Measurements from ENCODE around the gene NKX1-1.

The NKX1-1 gene

GRCh38 chr4:1449833-1450741 is 43.8 kb upstream of the NKX1-1 start:
- no peaks in the 10 kb centered on the region for H3K36me3 ChIP-seq (ENCODE audit: control insufficient read depth, insufficient read depth, low read length)
- TF ChIP-seq, protein P1, sequence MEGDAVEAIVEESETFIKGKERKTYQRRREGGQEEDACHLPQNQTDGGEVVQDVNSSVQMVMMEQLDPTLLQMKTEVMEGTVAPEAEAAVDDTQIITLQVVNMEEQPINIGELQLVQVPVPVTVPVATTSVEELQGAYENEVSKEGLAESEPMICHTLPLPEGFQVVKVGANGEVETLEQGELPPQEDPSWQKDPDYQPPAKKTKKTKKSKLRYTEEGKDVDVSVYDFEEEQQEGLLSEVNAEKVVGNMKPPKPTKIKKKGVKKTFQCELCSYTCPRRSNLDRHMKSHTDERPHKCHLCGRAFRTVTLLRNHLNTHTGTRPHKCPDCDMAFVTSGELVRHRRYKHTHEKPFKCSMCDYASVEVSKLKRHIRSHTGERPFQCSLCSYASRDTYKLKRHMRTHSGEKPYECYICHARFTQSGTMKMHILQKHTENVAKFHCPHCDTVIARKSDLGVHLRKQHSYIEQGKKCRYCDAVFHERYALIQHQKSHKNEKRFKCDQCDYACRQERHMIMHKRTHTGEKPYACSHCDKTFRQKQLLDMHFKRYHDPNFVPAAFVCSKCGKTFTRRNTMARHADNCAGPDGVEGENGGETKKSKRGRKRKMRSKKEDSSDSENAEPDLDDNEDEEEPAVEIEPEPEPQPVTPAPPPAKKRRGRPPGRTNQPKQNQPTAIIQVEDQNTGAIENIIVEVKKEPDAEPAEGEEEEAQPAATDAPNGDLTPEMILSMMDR (IDR thresholded peaks at IDR 0.05; ENCODE audit: insufficient read depth, low read length, poor library complexity, severe bottlenecking), result no peak
- H3K4me3 ChIP-seq (replicated peaks; ENCODE audit: low read depth, low read length), result no peak overlapping the region
- no peaks in the 10 kb centered on the region for H3K27me3 ChIP-seq (replicated peaks; ENCODE audit: control insufficient read depth, insufficient read depth, low read length)
- DNase-seq (ENCODE audit: extremely low read depth, insufficient read length), result no peak

- DNase-seq (ENCODE audit: extremely low read depth, insufficient read length), result no peak
- TF ChIP-seq, protein P1 (IDR thresholded peaks at IDR 0.05; ENCODE audit: insufficient read depth, low read length, poor library complexity, severe bottlenecking), result no peak
These were observed 43.2 kb upstream of the NKX1-1 start for GRCh38 chr4:1449475-1449832.

GRCh38 chr4:1448589-1449420 is 42.6 kb upstream of the NKX1-1 start:
- DNase-seq (ENCODE audit: extremely low read depth, insufficient read length), result no peak
- H3K27me3 ChIP-seq (replicated peaks; ENCODE audit: control insufficient read depth, insufficient read depth, low read length), result no peaks in the 10 kb centered on the region
- TF ChIP-seq, protein P1 (IDR thresholded peaks at IDR 0.05; ENCODE audit: insufficient read depth, low read length, poor library complexity, severe bottlenecking), result no peak
- no peak overlapping the region for H3K4me3 ChIP-seq (replicated peaks; ENCODE audit: low read depth, low read length)
- no peaks in the 10 kb centered on the region for H3K36me3 ChIP-seq (ENCODE audit: control insufficient read depth, insufficient read depth, low read length)

More at GRCh38 chr4:1449475-1449832, 43.2 kb upstream of the NKX1-1 start:
- Histone ChIP-seq H3K4me3 (replicated peaks; ENCODE audit: low read depth, low read length) (no peak overlapping the region), H3K27me3 (replicated peaks; ENCODE audit: control insufficient read depth, insufficient read depth, low read length) (no peaks in the 10 kb centered on the region), H3K36me3 (ENCODE audit: control insufficient read depth, insufficient read depth, low read length) (no peaks in the 10 kb centered on the region)

DNA sequence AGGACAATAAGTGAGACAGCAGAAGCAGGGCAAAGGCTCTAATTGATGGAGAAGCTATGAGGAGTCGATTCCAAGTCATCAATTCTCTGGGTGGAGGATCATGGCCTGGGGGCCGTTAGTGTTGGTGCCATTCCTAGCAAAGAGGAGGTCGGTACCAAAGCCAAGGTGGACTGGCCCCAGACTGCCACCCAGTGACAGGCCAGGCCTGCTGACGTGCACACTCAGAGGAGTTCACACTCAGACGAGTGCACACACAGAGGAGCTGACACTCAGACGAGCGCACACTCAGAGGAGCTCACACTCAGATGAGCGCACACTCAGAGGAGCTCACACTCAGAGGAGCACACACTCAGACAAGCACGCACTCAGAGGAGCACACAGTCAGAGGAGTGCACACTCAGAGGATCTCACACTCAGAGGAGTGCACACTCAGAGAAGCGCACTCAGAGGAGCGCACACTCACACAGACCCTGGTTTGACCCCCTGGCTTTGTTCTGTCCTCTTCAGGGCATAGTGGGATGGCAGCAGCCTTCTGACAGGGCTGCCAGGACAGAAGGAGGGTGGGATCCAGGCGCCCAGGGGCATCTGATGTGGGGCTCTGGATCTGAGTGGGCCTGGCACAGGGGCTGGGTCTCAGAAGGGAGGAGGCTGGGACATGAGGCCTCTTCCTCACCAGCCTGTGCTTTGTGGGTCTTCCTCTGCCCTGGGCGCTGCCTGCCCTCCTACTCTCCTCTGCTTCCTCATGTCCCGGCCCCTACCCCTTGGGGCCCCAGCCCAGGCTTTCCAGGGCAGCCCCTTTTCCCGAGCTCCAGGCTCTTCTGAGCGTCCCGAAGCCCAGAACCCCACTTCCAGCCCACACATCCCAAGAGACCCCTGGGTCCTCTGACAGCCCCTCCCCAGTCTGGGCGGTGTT is 41.7 kb upstream of the NKX1-1 start:
- no peak overlapping the region for H3K4me3 ChIP-seq (replicated peaks; ENCODE audit: low read depth, low read length)
- H3K27me3 ChIP-seq (replicated peaks; ENCODE audit: control insufficient read depth, insufficient read depth, low read length), result no peaks in the 10 kb centered on the region
- H3K36me3 ChIP-seq (ENCODE audit: control insufficient read depth, insufficient read depth, low read length), result no peaks in the 10 kb centered on the region
- TF ChIP-seq, protein P1 (IDR thresholded peaks at IDR 0.05; ENCODE audit: insufficient read depth, low read length, poor library complexity, severe bottlenecking), result no peak
- no peak for DNase-seq (ENCODE audit: extremely low read depth, insufficient read length)

Measured in GM06990 (cell line).